ENCODE data around the gene ZIC2. TPM values are rescaled to one million over a fixed set of nuclear protein-coding genes. Genes with fewer than 3 reads are reported as not detected.

The ZIC2 gene
- total RNA-seq, 1 donor from 2014 or later, result 55.3 TPM

DNA sequence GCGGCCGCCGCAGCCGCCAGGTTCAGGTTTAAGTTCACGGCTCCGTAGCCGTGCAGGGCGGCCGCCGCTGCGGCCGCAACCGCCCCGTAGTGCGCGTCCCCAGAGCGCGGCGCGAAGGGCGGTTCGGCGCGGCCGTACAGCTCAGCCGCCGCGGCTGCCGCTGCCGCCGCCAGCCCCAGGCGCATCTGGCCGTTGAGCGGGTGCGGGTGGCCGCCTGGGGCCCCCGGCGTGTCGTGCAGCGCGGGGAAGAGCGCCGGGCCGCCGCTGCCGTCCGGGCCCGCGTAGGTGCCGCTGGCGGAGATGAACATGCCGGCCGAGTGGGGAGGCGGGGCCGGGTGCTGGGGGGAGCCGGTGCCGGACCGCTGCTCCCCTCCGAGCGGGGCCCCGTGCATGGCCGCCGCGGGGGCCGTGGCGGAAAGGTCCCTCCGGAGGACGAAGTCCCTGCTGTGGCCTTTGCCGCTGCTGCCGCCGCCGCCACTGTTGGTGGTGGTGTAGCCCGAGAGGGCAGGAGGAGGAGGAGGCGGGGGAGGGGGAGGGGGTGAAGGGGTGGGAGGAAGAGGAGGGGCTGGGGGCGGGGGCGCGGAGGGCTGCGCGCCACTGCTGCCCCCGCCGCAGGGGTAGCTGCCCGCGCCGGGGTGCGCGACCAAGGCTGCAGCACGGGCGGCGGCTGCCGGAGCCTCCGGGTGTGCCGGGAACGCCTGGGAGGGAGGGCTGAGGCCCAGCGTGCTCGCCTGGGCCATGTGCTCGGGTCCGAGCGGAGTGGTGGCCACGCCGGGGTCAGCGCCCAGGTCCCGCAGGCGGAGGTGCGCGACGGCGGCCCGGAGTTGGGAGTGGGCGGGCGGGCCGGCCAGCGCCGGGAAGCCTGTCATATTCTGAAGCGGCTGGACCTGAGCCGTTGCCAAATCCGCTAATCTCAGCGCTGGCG is 10.7 kb upstream of the ZIC2 start:
- H3K4me1 Mint-ChIP-seq, result peaks cover 33% of the 10 kb centered on the region
- no peak overlapping the region for H3K27ac Mint-ChIP-seq (ENCODE audit: unreplicated experiment)
- peak overlapping the region; percentile 89 for H3K4me3 Mint-ChIP-seq

GRCh38 chr13:99971576-99972189 is 9.9 kb upstream of the ZIC2 start, which contains the start of gene ZIC5:
ZIC5 (minus strand) TSS chr13:99971767; CDS start chr13:99971603, 164 bp downstream.
- peaks cover 25% of the 10 kb centered on the region for H3K4me1 Mint-ChIP-seq
- peaks cover 83% of the 10 kb centered on the region for H3K27me3 Mint-ChIP-seq (ENCODE audit: low read depth)
- TF ChIP-seq CTCF (conservative IDR thresholded peaks at IDR 0.05), result no peak
- DNase-seq (ENCODE audit: low read depth, low spot score), result peak; percentile 61
- H3K4me3 Mint-ChIP-seq, result peak within 1 kb of the TSS; percentile 89
- H3K27ac Mint-ChIP-seq (ENCODE audit: unreplicated experiment), result no peak within 1 kb of the TSS
- peaks cover 8% of the 10 kb centered on the region for H3K36me3 Mint-ChIP-seq (ENCODE audit: low read depth)
- peaks cover 3% of the 10 kb centered on the region for H3K9me3 Mint-ChIP-seq

More for the DNA sequence above, 10.7 kb upstream of the ZIC2 start:
- no peak for DNase-seq (ENCODE audit: low read depth, low spot score)
- Mint-ChIP-seq H3K27me3 (ENCODE audit: low read depth) (peaks cover 83% of the 10 kb centered on the region), H3K9me3 (peaks cover under 1% of the 10 kb centered on the region), H3K36me3 (ENCODE audit: low read depth) (peaks cover 4% of the 10 kb centered on the region)
- TF ChIP-seq CTCF (conservative IDR thresholded peaks at IDR 0.05), result no peak

DNA sequence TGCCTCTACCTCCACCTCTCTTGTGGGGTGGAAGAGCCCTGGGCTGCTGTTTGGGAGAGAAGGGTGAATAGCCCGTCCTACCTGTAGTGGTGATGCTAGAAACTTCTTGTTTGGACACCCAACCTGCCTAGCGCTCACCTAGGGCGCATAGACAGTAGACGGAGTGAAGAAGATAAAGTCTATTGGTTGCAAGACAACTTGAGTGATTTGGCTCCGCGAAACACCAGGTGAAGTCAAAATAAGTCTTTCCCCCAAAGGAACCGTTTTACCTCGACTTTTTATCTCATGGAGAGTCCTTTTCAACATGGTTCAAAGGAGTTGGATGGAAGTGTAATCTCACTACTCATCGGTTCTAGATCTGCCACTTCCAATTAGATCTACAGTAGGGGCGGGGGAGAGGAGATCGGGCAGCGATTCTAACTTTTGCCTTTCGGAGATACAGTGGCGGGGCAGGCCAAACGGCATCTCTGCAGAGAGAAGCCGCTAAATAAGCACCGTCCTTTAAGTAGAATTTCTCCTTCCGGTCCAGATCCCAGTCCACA is 9.3 kb upstream of the ZIC2 start:
- Mint-ChIP-seq H3K4me3 (peak overlapping the region; percentile 89), H3K27me3 (ENCODE audit: low read depth) (peaks cover 83% of the 10 kb centered on the region), H3K9me3 (peaks cover 3% of the 10 kb centered on the region), H3K36me3 (ENCODE audit: low read depth) (peaks cover 8% of the 10 kb centered on the region), H3K27ac (ENCODE audit: unreplicated experiment) (no peak overlapping the region), H3K4me1 (peaks cover 25% of the 10 kb centered on the region)
- TF ChIP-seq CTCF (conservative IDR thresholded peaks at IDR 0.05), result no peak
- peak; percentile 9 for DNase-seq (ENCODE audit: low read depth, low spot score)

GRCh38 chr13:99973163-99973807 is 8.3 kb upstream of the ZIC2 start:
- Mint-ChIP-seq H3K36me3 (ENCODE audit: low read depth) (peaks cover 8% of the 10 kb centered on the region), H3K4me1 (peaks cover 27% of the 10 kb centered on the region), H3K27me3 (ENCODE audit: low read depth) (peaks cover 85% of the 10 kb centered on the region), H3K4me3 (peak overlapping the region; percentile 13), H3K9me3 (peaks cover 3% of the 10 kb centered on the region), H3K27ac (ENCODE audit: unreplicated experiment) (no peak overlapping the region)
- DNase-seq (ENCODE audit: low read depth, low spot score), result no peak
- no peak for TF ChIP-seq CTCF (conservative IDR thresholded peaks at IDR 0.05)

DNA sequence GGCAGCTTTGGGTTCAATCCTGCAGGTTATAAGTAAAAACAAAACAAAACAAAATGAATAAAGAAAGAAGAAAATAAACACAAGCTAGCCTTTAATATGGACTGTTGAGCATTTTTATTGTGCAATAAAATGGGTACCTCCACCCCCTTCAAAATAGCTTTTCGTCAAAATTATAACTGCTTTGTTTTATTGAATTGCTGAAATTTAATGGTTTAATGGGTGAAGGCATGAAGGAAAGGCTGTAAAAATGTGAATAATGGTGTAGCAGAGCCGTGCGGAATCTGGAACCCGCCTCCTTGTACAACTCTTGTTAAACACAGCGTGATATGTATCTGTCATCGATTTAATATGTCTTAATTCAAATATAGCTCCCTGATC is 7.8 kb upstream of the ZIC2 start:
- H3K27ac Mint-ChIP-seq (ENCODE audit: unreplicated experiment), result no peak overlapping the region

More for the DNA sequence above, 7.8 kb upstream of the ZIC2 start:
- peaks cover 31% of the 10 kb centered on the region for H3K4me1 Mint-ChIP-seq
- peaks cover 8% of the 10 kb centered on the region for H3K36me3 Mint-ChIP-seq (ENCODE audit: low read depth)
- peaks cover 88% of the 10 kb centered on the region for H3K27me3 Mint-ChIP-seq (ENCODE audit: low read depth)
- H3K4me3 Mint-ChIP-seq, result peak overlapping the region; percentile 13
- peaks cover 3% of the 10 kb centered on the region for H3K9me3 Mint-ChIP-seq
- TF ChIP-seq CTCF (conservative IDR thresholded peaks at IDR 0.05), result no peak
- DNase-seq (ENCODE audit: low read depth, low spot score), result no peak

All from neural crest cell (in vitro differentiated cells).